Measurements from ENCODE around the gene SYNGAP1. TPM values are rescaled to one million over a fixed set of nuclear protein-coding genes. Genes with fewer than 3 reads are reported as not detected.

SYNGAP1 gene
- total RNA-seq, 1 experiment from 2014 or later: 18.8 TPM

DNA sequence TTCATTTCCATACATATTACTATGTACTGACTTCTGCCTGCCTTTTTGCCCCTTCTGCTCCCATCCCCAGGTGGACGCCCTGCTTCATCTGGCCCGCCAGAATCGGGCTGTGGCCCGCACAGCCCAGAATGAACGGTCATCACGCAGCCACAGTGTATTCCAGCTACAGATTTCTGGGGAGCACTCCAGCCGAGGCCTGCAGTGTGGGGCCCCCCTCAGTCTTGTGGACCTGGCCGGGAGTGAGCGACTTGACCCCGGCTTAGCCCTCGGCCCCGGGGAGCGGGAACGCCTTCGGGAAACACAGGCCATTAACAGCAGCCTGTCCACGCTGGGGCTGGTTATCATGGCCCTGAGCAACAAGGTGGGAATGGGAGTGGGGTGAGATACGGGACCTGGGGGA lies 13.7 kb upstream of the SYNGAP1 start:
- DNase-seq: no peak
- H3K27me3 Mint-ChIP-seq (ENCODE audit: unreplicated experiment): no peaks in the 10 kb centered on the region
- intact Hi-C loops (cut with micrococcal nuclease; ENCODE audit: unreplicated experiment): no loop called here
- TF ChIP-seq CTCF (IDR thresholded peaks at IDR 0.05; ENCODE audit: unreplicated experiment): no peak
- H3K4me3 Mint-ChIP-seq (ENCODE audit: low read depth, unreplicated experiment): no peak overlapping the region
- no TSS peak for BruUV-seq (replicated peaks)
- CTCF ChIA-PET: no interaction called here
- peak overlapping the region; percentile 7 for H3K27ac Mint-ChIP-seq (ENCODE audit: unreplicated experiment)
- H3K36me3 Mint-ChIP-seq (ENCODE audit: insufficient read depth, unreplicated experiment): peaks cover 79% of the 10 kb centered on the region
- peaks cover 10% of the 10 kb centered on the region for H3K4me1 Mint-ChIP-seq (ENCODE audit: low read depth, unreplicated experiment)
- no peaks in the 10 kb centered on the region for H3K9me3 Mint-ChIP-seq (ENCODE audit: low read depth, unreplicated experiment)

DNA sequence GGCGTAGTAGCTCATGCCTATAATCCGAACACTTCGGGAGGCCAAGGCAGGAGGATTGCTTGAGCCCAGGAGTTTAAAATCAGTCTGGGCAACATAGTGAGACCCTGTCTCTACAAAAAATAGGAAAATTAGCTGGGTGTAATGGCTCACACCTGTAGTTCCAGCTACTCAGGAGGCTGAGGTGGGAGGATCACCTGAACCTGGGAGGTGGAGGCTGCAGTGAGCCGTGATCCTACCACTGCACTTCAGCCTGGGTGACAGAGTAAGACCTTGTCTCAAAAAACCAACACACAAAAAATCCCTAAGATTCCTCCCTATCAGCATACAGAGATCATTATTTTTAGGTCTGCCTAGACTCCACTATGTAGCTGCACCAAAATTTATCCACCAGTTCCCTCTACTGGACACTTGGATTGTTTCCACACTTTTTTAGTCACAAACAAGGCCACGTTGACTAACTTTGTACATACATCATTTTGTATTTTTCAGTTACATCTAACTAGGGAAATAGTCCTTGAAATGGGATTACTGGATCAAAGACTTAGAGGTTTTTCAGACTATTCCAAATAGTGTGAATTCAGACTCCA lies 12.6 kb upstream of the SYNGAP1 start:
- Mint-ChIP-seq H3K27me3 (ENCODE audit: unreplicated experiment) (no peaks in the 10 kb centered on the region), H3K27ac (ENCODE audit: unreplicated experiment) (no peak overlapping the region), H3K9me3 (ENCODE audit: low read depth, unreplicated experiment) (no peaks in the 10 kb centered on the region), H3K36me3 (ENCODE audit: insufficient read depth, unreplicated experiment) (peaks cover 82% of the 10 kb centered on the region), H3K4me1 (ENCODE audit: low read depth, unreplicated experiment) (peaks cover 18% of the 10 kb centered on the region), H3K4me3 (ENCODE audit: low read depth, unreplicated experiment) (no peak overlapping the region)
- no TSS peak for BruUV-seq (replicated peaks)
- TF ChIP-seq CTCF (IDR thresholded peaks at IDR 0.05; ENCODE audit: unreplicated experiment): no peak
- no peak for DNase-seq
- CTCF ChIA-PET: interaction anchor here (0.9 kb wide), 1 partner anchor 89 kb away, joined by 3 read pairs; the partner anchor contains the start of gene ZBTB22
- intact Hi-C loops (cut with micrococcal nuclease; ENCODE audit: unreplicated experiment): no loop called here

DNA sequence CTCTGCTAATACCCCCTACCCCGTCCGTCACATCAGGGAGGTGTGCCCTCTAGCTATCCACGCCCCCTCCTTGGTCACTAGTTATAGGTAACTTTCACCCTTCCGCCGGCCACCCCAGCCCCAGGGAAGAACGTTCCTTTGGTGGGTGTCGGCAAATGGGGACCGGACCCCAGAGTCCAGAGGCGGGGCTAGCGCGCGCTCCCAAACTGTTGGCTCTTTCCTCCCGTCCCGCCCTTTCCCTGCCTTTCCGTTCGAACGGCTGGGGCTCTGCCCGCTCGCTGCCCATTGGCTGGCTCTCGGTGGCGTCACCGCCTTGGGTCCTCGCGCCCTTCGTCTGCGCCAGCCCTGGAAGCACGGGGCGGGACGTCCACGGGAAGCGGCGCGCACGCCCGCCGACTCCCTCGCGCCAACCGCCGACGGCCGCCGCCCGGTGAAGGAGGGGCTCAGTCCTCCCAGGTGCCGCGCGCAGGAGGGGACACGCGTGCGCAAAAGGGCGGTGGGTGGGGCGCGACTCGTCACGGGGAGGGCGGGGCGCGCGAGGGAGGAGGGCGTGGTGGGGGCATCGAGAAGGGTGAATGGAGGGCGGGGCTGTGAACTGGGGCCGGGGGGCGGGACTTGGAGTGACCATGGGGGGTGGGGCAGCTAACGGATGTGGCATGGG lies 9.7 kb upstream of the SYNGAP1 start:
- CTCF ChIA-PET: interaction anchor here (0.6 to 1.5 kb wide), 9 partner anchors 15 to 236 kb away, joined by 3 to 7 read pairs (median 4); partner anchors contain the start of genes RPS18 and ZBTB22

More for the DNA sequence above, 9.7 kb upstream of the SYNGAP1 start:
- intact Hi-C loops (cut with micrococcal nuclease; ENCODE audit: unreplicated experiment): no loop called here
- H3K27ac Mint-ChIP-seq (ENCODE audit: unreplicated experiment): peak overlapping the region; percentile 94
- TF ChIP-seq CTCF (IDR thresholded peaks at IDR 0.05; ENCODE audit: unreplicated experiment): no peak
- H3K4me3 Mint-ChIP-seq (ENCODE audit: low read depth, unreplicated experiment): peak overlapping the region; percentile 87
- H3K36me3 Mint-ChIP-seq (ENCODE audit: insufficient read depth, unreplicated experiment): peaks cover 81% of the 10 kb centered on the region
- DNase-seq: peak; percentile 100
- BruUV-seq (replicated peaks): no TSS peak
- no peaks in the 10 kb centered on the region for H3K27me3 Mint-ChIP-seq (ENCODE audit: unreplicated experiment)
- no peaks in the 10 kb centered on the region for H3K9me3 Mint-ChIP-seq (ENCODE audit: low read depth, unreplicated experiment)
- peaks cover 18% of the 10 kb centered on the region for H3K4me1 Mint-ChIP-seq (ENCODE audit: low read depth, unreplicated experiment)
